Astrocyte (in vitro differentiated cells and primary cell): ENCODE data around the gene PIGX. TPM values are rescaled to one million over a fixed set of nuclear protein-coding genes. Genes with fewer than 3 reads are reported as not detected.
"Not testable (repeated sequence)": the region's sequence is repeated elsewhere in the genome, so short reads cannot be mapped to it uniquely, and the experiment has no call there.

ENCODE experiments used
- DNase-seq: peaks from one replicate; pipeline ENCODE4 v3.0.0-alpha.2; 2010; ENCODE audit warnings: low read depth
- FAIRE-seq: peaks from 2 replicates; lab custom pipeline; 2011; peaks lifted over from hg19 to GRCh38; lab: Jason Lieb, UNC
- H2AFZ ChIP-seq: 2 replicates; pipeline ENCODE4 v1.6.0; 2012; ENCODE audit warnings: low read depth, low read length, inconsistent platforms
- H3K27ac ChIP-seq: 2 replicates; pipeline ENCODE4 v1.5.1; 2011; ENCODE audit warnings: low read depth, low read length, inconsistent platforms
- H3K27me3 ChIP-seq: 2 replicates; pipeline ENCODE4 v1.6.0; 2011; ENCODE audit warnings: low read length, inconsistent platforms; ENCODE audit not compliant: insufficient read depth
- H3K36me3 ChIP-seq: 2 replicates; pipeline ENCODE4 v1.5.1; 2011; ENCODE audit warnings: low read length, inconsistent platforms; ENCODE audit not compliant: insufficient read depth
- H3K4me1 ChIP-seq: 2 replicates; pipeline ENCODE4 v1.5.1; 2011; ENCODE audit warnings: low read length, inconsistent platforms; ENCODE audit not compliant: insufficient read depth
- H3K4me2 ChIP-seq: 2 replicates; pipeline ENCODE4 v1.6.0; 2012; ENCODE audit warnings: low read length, inconsistent platforms
- H3K4me3 ChIP-seq: 2 replicates; pipeline ENCODE4 v1.5.1; 2011; ENCODE audit warnings: low read depth, mild to moderate bottlenecking, low read length, inconsistent platforms; ENCODE audit not compliant: insufficient read depth
- H3K79me2 ChIP-seq: 2 replicates; pipeline ENCODE4 v1.6.0; 2012; ENCODE audit warnings: mild to moderate bottlenecking, low read length, inconsistent platforms; ENCODE audit not compliant: insufficient read depth
- H3K9ac ChIP-seq: 2 replicates; pipeline ENCODE4 v1.6.0; 2012; ENCODE audit warnings: mild to moderate bottlenecking, low read length, inconsistent platforms
- H3K9me3 ChIP-seq: 2 replicates; pipeline ENCODE4 v1.5.1; 2012; ENCODE audit warnings: low read depth, mild to moderate bottlenecking, low read length, inconsistent platforms; ENCODE audit not compliant: insufficient read depth
- H4K20me1 ChIP-seq: 2 replicates; pipeline ENCODE4 v1.6.0; 2012; ENCODE audit warnings: low read length, inconsistent platforms; ENCODE audit not compliant: insufficient read depth
- H3K27ac Mint-ChIP-seq: one replicate; pipeline ENCODE4 v1.8.0; 2021; ENCODE audit warnings: mild to moderate bottlenecking, mixed read lengths; ENCODE audit not compliant: unreplicated experiment
- H3K27me3 Mint-ChIP-seq: one replicate; pipeline ENCODE4 v1.8.0; 2021; ENCODE audit warnings: low read depth, mixed read lengths; ENCODE audit not compliant: unreplicated experiment
- H3K36me3 Mint-ChIP-seq: one replicate; pipeline ENCODE4 v1.8.0; 2021; ENCODE audit warnings: low read depth, mixed read lengths; ENCODE audit not compliant: unreplicated experiment
- H3K4me1 Mint-ChIP-seq: one replicate; pipeline ENCODE4 v1.8.0; 2021; ENCODE audit warnings: low read depth, mixed read lengths; ENCODE audit not compliant: unreplicated experiment
- H3K4me3 Mint-ChIP-seq: one replicate; pipeline ENCODE4 v1.8.0; 2021; ENCODE audit warnings: mild to moderate bottlenecking, moderate library complexity, mixed read lengths; ENCODE audit not compliant: unreplicated experiment
- H3K9me3 Mint-ChIP-seq: one replicate; pipeline ENCODE4 v1.8.0; 2021; ENCODE audit warnings: mild to moderate bottlenecking, mixed read lengths; ENCODE audit not compliant: unreplicated experiment
- CTCF ChIP-seq: IDR thresholded peaks from 2 replicates; pipeline ENCODE4 v1.5.1; 2011; ENCODE audit warnings: low read depth, mild to moderate bottlenecking, inconsistent platforms, low read length, moderate library complexity; ENCODE audit not compliant: insufficient read depth
- EZH2 ChIP-seq: IDR thresholded peaks from 2 replicates; pipeline ENCODE4 v1.6.1; 2012; ENCODE audit warnings: mild to moderate bottlenecking, low read length, inconsistent platforms; ENCODE audit not compliant: insufficient read depth
- total RNA-seq: library from RNA; stranded (reverse); gene quantifications from 2 replicates; pipeline ENCODE4 v1.2.1, GENCODE V29; 2021

The PIGX gene
- total RNA-seq, 1 donor from 2014 or later: 13.9 TPM

- no peak overlapping the region for H3K4me2 ChIP-seq
- H3K9ac ChIP-seq: no peak overlapping the region
- Mint-ChIP-seq H3K4me3 (no peak overlapping the region), H3K27me3 (no peaks in the 10 kb centered on the region), H3K36me3 (no peaks in the 10 kb centered on the region), H3K4me1 (no peaks in the 10 kb centered on the region), H3K9me3 (no peaks in the 10 kb centered on the region), H3K27ac (no peak overlapping the region)
- no peaks in the 10 kb centered on the region for H3K36me3 ChIP-seq
- no peaks in the 10 kb centered on the region for H4K20me1 ChIP-seq
- H3K79me2 ChIP-seq: no peaks in the 10 kb centered on the region
- H3K4me1 ChIP-seq: peaks cover 11% of the 10 kb centered on the region
- no peak overlapping the region for H3K4me3 ChIP-seq
- no peak overlapping the region for H3K27ac ChIP-seq
- DNase-seq (no peak), FAIRE-seq (no peak)
- no peaks in the 10 kb centered on the region for H3K27me3 ChIP-seq
- TF ChIP-seq EZH2: no peak
- no peak for TF ChIP-seq CTCF
- H2AFZ ChIP-seq: no peak overlapping the region
- H3K9me3 ChIP-seq: no peaks in the 10 kb centered on the region
Observed at GRCh38 chr3:196708467-196708866, 3.7 kb upstream of the PIGX start.

GRCh38 chr3:196712514-196713413 is 587 bp downstream of the PIGX start:
- Mint-ChIP-seq H3K4me3 (peak overlapping the region; percentile 75), H3K27me3 (no peaks in the 10 kb centered on the region), H3K9me3 (no peaks in the 10 kb centered on the region), H3K36me3 (no peaks in the 10 kb centered on the region), H3K4me1 (no peaks in the 10 kb centered on the region), H3K27ac (peak overlapping the region; percentile 36)
- peak overlapping the region; percentile 90 for H3K4me2 ChIP-seq
- H3K9ac ChIP-seq: peak overlapping the region; percentile 82
- DNase-seq: peak; percentile 51
- peaks cover 11% of the 10 kb centered on the region for H3K4me1 ChIP-seq
- no peaks in the 10 kb centered on the region for H3K27me3 ChIP-seq
- no peak for TF ChIP-seq CTCF
- no peak for TF ChIP-seq EZH2
- peak overlapping the region; percentile 89 for H3K27ac ChIP-seq
- FAIRE-seq: no peak
- H2AFZ ChIP-seq: peak overlapping the region; percentile 82
- H3K4me3 ChIP-seq: peak overlapping the region; percentile 90
- H3K9me3 ChIP-seq: no peaks in the 10 kb centered on the region
- H4K20me1 ChIP-seq: no peaks in the 10 kb centered on the region
- no peaks in the 10 kb centered on the region for H3K36me3 ChIP-seq
- peaks cover 5% of the 10 kb centered on the region for H3K79me2 ChIP-seq

- FAIRE-seq, H3K9me3 Mint-ChIP-seq, H3K27me3 Mint-ChIP-seq, H3K9me3 ChIP-seq, H3K36me3 ChIP-seq, H3K9ac ChIP-seq, H3K27ac Mint-ChIP-seq, H3K27ac ChIP-seq, H3K79me2 ChIP-seq, H3K4me1 ChIP-seq, H2AFZ ChIP-seq, H3K4me3 ChIP-seq, DNase-seq, H4K20me1 ChIP-seq, H3K27me3 ChIP-seq, H3K4me3 Mint-ChIP-seq, H3K4me2 ChIP-seq, H3K4me1 Mint-ChIP-seq: not testable (repeated sequence)
- peaks cover 14% of the 10 kb centered on the region for H3K36me3 Mint-ChIP-seq
Observed at GRCh38 chr3:196717162-196717561, 5.0 kb downstream of the PIGX start.
